Central memory CD8-positive, alpha-beta T cell (primary cell): ENCODE results near the gene TMEM135.

Experiments
- ATAC-seq: fragments of 150-1000 bp; cut with Tn5 transposase; replicated peaks from 2 replicates; pipeline ENCODE4 v1.10.0; 2022; ENCODE audit warnings: mild to moderate bottlenecking, moderate FRiP score, moderate number of reproducible peaks; ENCODE audit not compliant: poor library complexity, severe bottlenecking; ENCODE audit errors: extremely low read depth
- DNase-seq, 2 donors: peaks; one replicate each; pipeline ENCODE4 v3.0.0; 2021; ENCODE audit warnings: low spot score in 2 of 2
- H3K27ac Mint-ChIP-seq: one replicate; pipeline ENCODE4 v1.8.0; 2022; ENCODE audit warnings: low read depth, mild to moderate bottlenecking, moderate library complexity, mixed read lengths
- H3K27me3 Mint-ChIP-seq: one replicate; pipeline ENCODE4 v1.8.0; 2022; ENCODE audit warnings: mixed read lengths
- H3K36me3 Mint-ChIP-seq: one replicate; pipeline ENCODE4 v1.8.0; 2022; ENCODE audit warnings: mild to moderate bottlenecking, moderate library complexity, mixed read lengths; ENCODE audit not compliant: insufficient read depth
- H3K4me1 Mint-ChIP-seq: one replicate; pipeline ENCODE4 v1.8.0; 2022; ENCODE audit warnings: mixed read lengths
- H3K4me3 Mint-ChIP-seq: one replicate; pipeline ENCODE4 v1.8.0; 2022; ENCODE audit warnings: mild to moderate bottlenecking, moderate library complexity, mixed read lengths
- H3K9me3 Mint-ChIP-seq: one replicate; pipeline ENCODE4 v1.8.0; 2022; ENCODE audit warnings: mixed read lengths

TMEM135 gene

GRCh38 chr11:87239001-87239400 is 201.3 kb downstream of the TMEM135 start:
- ATAC-seq (no peak), DNase-seq (no peak)
- H3K36me3 Mint-ChIP-seq = peaks cover 2% of the 10 kb centered on the region
- no peaks in the 10 kb centered on the region for H3K27me3 Mint-ChIP-seq
- no peak overlapping the region for H3K27ac Mint-ChIP-seq
- H3K4me1 Mint-ChIP-seq = peaks cover 6% of the 10 kb centered on the region
- peaks cover 5% of the 10 kb centered on the region for H3K9me3 Mint-ChIP-seq
- H3K4me3 Mint-ChIP-seq = no peak overlapping the region

GRCh38 chr11:87239531-87239930 is 201.8 kb downstream of the TMEM135 start:
- DNase-seq (no peak), ATAC-seq (no peak)
- Mint-ChIP-seq H3K27ac (no peak overlapping the region), H3K9me3 (peaks cover 5% of the 10 kb centered on the region), H3K27me3 (no peaks in the 10 kb centered on the region), H3K4me1 (peaks cover 5% of the 10 kb centered on the region), H3K36me3 (peaks cover 3% of the 10 kb centered on the region), H3K4me3 (no peak overlapping the region)

- no peaks in the 10 kb centered on the region for H3K9me3 Mint-ChIP-seq
- peaks cover 34% of the 10 kb centered on the region for H3K4me1 Mint-ChIP-seq
- H3K27me3 Mint-ChIP-seq = no peaks in the 10 kb centered on the region
- H3K4me3 Mint-ChIP-seq = no peak overlapping the region
- DNase-seq = no peak
- no peaks in the 10 kb centered on the region for H3K36me3 Mint-ChIP-seq
- no peak overlapping the region for H3K27ac Mint-ChIP-seq
- ATAC-seq = no peak
These were observed 213.8 kb downstream of the TMEM135 start for GRCh38 chr11:87251560-87251959.

GRCh38 chr11:87252869-87253268 is 215.1 kb downstream of the TMEM135 start:
- H3K9me3 Mint-ChIP-seq = no peaks in the 10 kb centered on the region
- peaks cover 34% of the 10 kb centered on the region for H3K4me1 Mint-ChIP-seq
- no peak overlapping the region for H3K4me3 Mint-ChIP-seq
- ATAC-seq (peak; percentile 24), DNase-seq (no peak)
- H3K27ac Mint-ChIP-seq = no peak overlapping the region
- H3K36me3 Mint-ChIP-seq = no peaks in the 10 kb centered on the region
- H3K27me3 Mint-ChIP-seq = no peaks in the 10 kb centered on the region

GRCh38 chr11:87254562-87254961 is 216.8 kb downstream of the TMEM135 start:
- DNase-seq = no peak
- no peak for ATAC-seq
- H3K4me1 Mint-ChIP-seq = peaks cover 24% of the 10 kb centered on the region
- no peaks in the 10 kb centered on the region for H3K9me3 Mint-ChIP-seq
- H3K27me3 Mint-ChIP-seq = no peaks in the 10 kb centered on the region
- no peak overlapping the region for H3K27ac Mint-ChIP-seq
- peaks cover 1% of the 10 kb centered on the region for H3K36me3 Mint-ChIP-seq
- no peak overlapping the region for H3K4me3 Mint-ChIP-seq

DNA sequence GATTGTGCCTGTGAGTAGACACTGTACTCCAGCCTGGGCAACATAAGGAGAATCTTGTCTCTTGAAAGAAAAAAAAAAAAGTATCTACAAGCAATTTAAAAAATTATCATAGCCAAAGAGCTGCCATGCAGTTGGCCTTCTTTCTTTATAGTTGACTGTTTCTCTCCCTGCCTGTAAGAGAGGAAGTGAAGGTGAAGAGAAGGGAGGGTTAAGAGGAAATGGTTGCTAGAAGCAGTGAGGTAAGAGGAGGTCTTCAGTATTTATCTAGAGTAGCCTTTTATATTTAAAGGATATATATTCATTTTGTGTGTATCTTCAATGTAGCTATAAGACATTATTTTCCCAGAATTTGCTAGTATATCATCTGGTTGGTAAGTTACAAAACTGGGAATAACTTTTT is 217.9 kb downstream of the TMEM135 start:
- Mint-ChIP-seq H3K27me3 (no peaks in the 10 kb centered on the region), H3K36me3 (peaks cover 1% of the 10 kb centered on the region), H3K27ac (peak overlapping the region; percentile 32), H3K9me3 (no peaks in the 10 kb centered on the region), H3K4me1 (peaks cover 24% of the 10 kb centered on the region), H3K4me3 (no peak overlapping the region)
- DNase-seq (no peak), ATAC-seq (no peak)

DNA sequence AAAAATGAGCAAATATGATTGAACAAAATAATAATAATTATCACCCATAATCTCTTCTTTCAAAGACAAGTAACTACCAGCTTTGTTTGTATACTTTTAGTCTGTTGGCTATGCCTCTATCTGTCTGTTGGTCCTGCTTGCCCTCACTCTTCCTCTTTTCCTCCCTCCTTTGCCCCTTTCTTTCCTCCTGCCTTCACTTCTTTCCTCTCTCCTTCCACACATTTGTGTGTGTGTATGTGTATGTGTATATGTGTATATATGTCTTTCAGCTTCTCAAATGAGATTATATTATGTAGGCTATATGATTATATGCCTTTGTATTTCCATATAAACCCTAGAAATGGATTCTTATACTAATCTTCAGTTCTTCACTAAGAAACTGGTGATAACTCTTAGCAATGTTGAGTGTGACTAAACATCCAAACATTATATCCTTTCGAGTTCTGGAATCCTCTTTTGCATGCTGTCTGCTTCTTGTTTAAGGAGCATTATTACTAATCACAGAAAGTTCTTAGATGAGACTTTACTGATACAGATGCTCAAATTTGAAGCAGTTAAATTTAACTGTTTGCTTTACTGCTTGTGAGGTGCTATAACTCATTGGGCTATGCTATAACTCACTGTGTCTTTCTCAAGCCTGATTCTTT is 219.1 kb downstream of the TMEM135 start:
- Mint-ChIP-seq H3K27ac (no peak overlapping the region), H3K4me3 (no peak overlapping the region), H3K36me3 (peaks cover 1% of the 10 kb centered on the region), H3K9me3 (no peaks in the 10 kb centered on the region), H3K4me1 (peaks cover 21% of the 10 kb centered on the region), H3K27me3 (no peaks in the 10 kb centered on the region)
- ATAC-seq (no peak), DNase-seq (no peak)

GRCh38 chr11:87258171-87258833 is 220.6 kb downstream of the TMEM135 start:
- Mint-ChIP-seq H3K27ac (no peak overlapping the region), H3K4me1 (peaks cover 16% of the 10 kb centered on the region), H3K4me3 (no peak overlapping the region), H3K27me3 (no peaks in the 10 kb centered on the region), H3K36me3 (peaks cover 1% of the 10 kb centered on the region), H3K9me3 (no peaks in the 10 kb centered on the region)
- DNase-seq (no peak), ATAC-seq (no peak)

GRCh38 chr11:87259736-87260135 is 222.0 kb downstream of the TMEM135 start:
- Mint-ChIP-seq H3K27ac (no peak overlapping the region), H3K36me3 (peaks cover 1% of the 10 kb centered on the region), H3K4me3 (no peak overlapping the region), H3K27me3 (no peaks in the 10 kb centered on the region), H3K9me3 (no peaks in the 10 kb centered on the region), H3K4me1 (peaks cover 11% of the 10 kb centered on the region)
- ATAC-seq (no peak), DNase-seq (no peak)

- H3K36me3 Mint-ChIP-seq = peaks cover 1% of the 10 kb centered on the region
- H3K4me1 Mint-ChIP-seq = peaks cover under 1% of the 10 kb centered on the region
- no peaks in the 10 kb centered on the region for H3K9me3 Mint-ChIP-seq
- no peak overlapping the region for H3K4me3 Mint-ChIP-seq
- ATAC-seq = no peak
- no peak overlapping the region for H3K27ac Mint-ChIP-seq
- no peak for DNase-seq
- no peaks in the 10 kb centered on the region for H3K27me3 Mint-ChIP-seq
These were observed 223.1 kb downstream of the TMEM135 start for GRCh38 chr11:87260811-87261210.

DNA sequence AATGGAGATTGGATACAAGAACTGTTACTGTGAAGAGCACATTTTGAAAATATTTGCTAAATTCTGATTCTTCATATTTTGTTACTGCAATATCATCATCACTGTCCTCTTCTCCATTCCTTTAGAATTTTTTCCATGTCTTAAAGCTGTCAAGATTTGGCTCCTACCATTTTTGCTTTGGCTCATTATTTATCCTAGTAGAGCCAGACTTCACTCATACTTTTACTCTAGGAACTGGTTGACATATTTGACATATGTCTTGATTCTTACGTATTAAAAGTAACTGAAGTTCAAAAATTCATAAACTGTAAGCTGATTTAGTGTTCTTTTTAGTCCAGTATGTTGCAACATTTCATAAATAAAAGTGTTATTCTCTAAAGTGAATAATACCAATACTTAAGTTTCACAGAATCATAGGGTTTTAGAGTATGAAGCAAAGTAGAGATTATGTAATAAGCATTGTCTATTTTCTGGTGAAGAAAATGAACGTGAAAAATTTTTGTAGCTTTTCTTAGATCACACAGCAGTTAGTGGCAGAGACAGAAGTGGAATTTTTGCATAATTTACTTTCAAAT is 225.6 kb downstream of the TMEM135 start:
- H3K27me3 Mint-ChIP-seq = no peaks in the 10 kb centered on the region
- H3K9me3 Mint-ChIP-seq = no peaks in the 10 kb centered on the region
- H3K4me3 Mint-ChIP-seq = no peak overlapping the region
- H3K4me1 Mint-ChIP-seq = peaks cover 5% of the 10 kb centered on the region
- no peak overlapping the region for H3K27ac Mint-ChIP-seq
- ATAC-seq = no peak
- DNase-seq = no peak
- H3K36me3 Mint-ChIP-seq = peaks cover 1% of the 10 kb centered on the region

DNA sequence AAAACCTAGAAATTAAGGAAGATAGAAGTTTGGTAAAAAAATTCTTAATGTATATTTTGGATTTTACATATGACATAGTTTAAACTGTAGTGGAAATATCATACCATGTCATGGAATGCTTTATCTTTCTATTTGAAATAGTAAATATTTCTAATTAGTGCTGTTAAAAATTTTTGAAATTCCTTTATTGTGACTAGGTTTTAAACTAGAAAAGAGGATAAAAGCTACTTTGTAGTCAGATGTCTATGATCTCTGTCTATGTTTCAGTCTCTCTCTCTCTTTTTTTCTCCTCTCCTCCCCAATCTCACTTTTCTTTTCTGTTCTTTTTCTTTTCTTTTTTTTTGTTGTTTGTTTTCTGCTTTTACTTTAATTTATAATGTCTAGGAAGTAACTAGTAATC is 226.2 kb downstream of the TMEM135 start:
- DNase-seq (no peak), ATAC-seq (no peak)
- Mint-ChIP-seq H3K27me3 (no peaks in the 10 kb centered on the region), H3K4me1 (peaks cover 5% of the 10 kb centered on the region), H3K4me3 (no peak overlapping the region), H3K36me3 (no peaks in the 10 kb centered on the region), H3K9me3 (no peaks in the 10 kb centered on the region), H3K27ac (no peak overlapping the region)

DNA sequence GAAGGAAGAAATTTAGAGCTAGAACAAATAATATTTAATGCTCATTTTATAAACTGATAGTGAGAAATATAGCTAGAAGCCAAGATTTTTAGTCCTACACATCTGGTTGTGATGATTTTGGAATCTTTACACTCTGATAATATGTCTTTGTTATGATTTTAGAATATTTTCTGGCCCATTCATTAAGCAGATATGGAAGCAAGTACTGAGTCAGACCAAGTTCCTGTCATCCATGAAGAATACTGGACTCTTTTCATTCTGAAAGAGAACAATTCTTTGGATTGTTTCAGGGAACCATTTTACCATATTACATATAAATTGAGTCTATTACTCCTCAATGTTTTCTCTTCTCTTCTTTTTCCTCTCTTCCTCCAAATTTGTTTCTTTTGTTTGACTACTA is 227.4 kb downstream of the TMEM135 start:
- no peaks in the 10 kb centered on the region for H3K9me3 Mint-ChIP-seq
- peaks cover 5% of the 10 kb centered on the region for H3K4me1 Mint-ChIP-seq
- ATAC-seq = no peak
- H3K27me3 Mint-ChIP-seq = no peaks in the 10 kb centered on the region
- H3K4me3 Mint-ChIP-seq = no peak overlapping the region
- DNase-seq = no peak
- no peaks in the 10 kb centered on the region for H3K36me3 Mint-ChIP-seq
- H3K27ac Mint-ChIP-seq = no peak overlapping the region
